Activated CD4-positive, alpha-beta T cell treated with anti-CD3 and anti-CD28 coated beads, Interleukin-10, Interleukin-2, amounts not matched to agents 100 ng/mL and 50 ng/mL, durations not matched to agents 16 hours and 8 hours (primary cell): Measurements from ENCODE around the gene SLC13A3.

Experiments used
- DNase-seq: peaks from one replicate; pipeline ENCODE4 v3.0.0-alpha.2; 2020

SLC13A3 gene

GRCh38 chr20:46519471-46520068 lies 131.7 kb downstream of the SLC13A3 start:
- DNase-seq = no peak

GRCh38 chr20:46512943-46513844 lies 138.1 kb downstream of the SLC13A3 start, which contains the start of gene ZNF334:
Gene ZNF334 (minus strand): TSS chr20:46513559. CDS start chr20:46512102, 1,457 bp downstream.
- peak; percentile 79 for DNase-seq

GRCh38 chr20:46509523-46509922 lies 141.7 kb downstream of the SLC13A3 start:
- DNase-seq = no peak
